GM06990 (cell line): ENCODE measurements around the gene MGAT5B.

Experiments used
- DNase-seq: peaks from one replicate; pipeline ENCODE4 v3.0.0-alpha.2; 2011; ENCODE audit not compliant: insufficient read length; ENCODE audit errors: extremely low read depth
- H3K27me3 ChIP-seq: replicated peaks from 2 replicates; pipeline ENCODE4 v1.6.0; 2011; ENCODE audit warnings: low read length; ENCODE audit not compliant: control insufficient read depth, insufficient read depth
- H3K36me3 ChIP-seq: 2 replicates; pipeline ENCODE4 v1.5.1; 2011; ENCODE audit warnings: low read length; ENCODE audit not compliant: control insufficient read depth, insufficient read depth
- H3K4me3 ChIP-seq: replicated peaks from 2 replicates; pipeline ENCODE4 v1.5.1; 2011; ENCODE audit warnings: low read depth, mild to moderate bottlenecking, control low read depth, low read length
- TF ChIP-seq, protein P1 (sequence below): IDR thresholded peaks from 2 replicates; pipeline ENCODE4 v1.5.1; 2011; ENCODE audit warnings: low read length, control low read depth, mild to moderate bottlenecking, inconsistent platforms; ENCODE audit not compliant: insufficient read depth, poor library complexity, severe bottlenecking

Gene MGAT5B

DNA sequence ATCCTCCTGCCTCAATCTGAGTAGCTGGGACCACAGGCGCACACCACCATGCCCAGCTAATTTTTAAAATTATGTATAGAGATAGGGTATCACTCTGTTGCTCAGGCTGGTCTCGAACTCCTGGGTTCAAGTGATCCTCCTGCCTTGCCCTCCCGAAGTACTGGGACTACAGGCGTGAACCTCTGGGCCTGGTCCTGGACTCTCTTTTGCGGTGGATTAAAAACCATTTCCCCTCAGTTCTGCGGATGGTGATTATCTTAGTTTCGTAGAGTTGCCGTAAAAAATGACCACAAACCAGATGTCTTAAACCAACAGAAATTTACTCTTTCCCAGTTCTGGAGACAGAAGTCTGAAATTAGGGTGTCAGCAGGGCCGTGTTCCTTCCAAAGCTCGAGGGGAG is 28.8 kb downstream of the MGAT5B start:
- TF ChIP-seq, protein P1, sequence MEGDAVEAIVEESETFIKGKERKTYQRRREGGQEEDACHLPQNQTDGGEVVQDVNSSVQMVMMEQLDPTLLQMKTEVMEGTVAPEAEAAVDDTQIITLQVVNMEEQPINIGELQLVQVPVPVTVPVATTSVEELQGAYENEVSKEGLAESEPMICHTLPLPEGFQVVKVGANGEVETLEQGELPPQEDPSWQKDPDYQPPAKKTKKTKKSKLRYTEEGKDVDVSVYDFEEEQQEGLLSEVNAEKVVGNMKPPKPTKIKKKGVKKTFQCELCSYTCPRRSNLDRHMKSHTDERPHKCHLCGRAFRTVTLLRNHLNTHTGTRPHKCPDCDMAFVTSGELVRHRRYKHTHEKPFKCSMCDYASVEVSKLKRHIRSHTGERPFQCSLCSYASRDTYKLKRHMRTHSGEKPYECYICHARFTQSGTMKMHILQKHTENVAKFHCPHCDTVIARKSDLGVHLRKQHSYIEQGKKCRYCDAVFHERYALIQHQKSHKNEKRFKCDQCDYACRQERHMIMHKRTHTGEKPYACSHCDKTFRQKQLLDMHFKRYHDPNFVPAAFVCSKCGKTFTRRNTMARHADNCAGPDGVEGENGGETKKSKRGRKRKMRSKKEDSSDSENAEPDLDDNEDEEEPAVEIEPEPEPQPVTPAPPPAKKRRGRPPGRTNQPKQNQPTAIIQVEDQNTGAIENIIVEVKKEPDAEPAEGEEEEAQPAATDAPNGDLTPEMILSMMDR = no peak
- H3K4me3 ChIP-seq = no peak overlapping the region
- no peaks in the 10 kb centered on the region; the same call in 1 of the 2 replicates for H3K27me3 ChIP-seq
- no peaks in the 10 kb centered on the region for H3K36me3 ChIP-seq
- DNase-seq = no peak

- Histone ChIP-seq H3K4me3 (no peak overlapping the region), H3K27me3 (no peaks in the 10 kb centered on the region; the same call in 1 of the 2 replicates), H3K36me3 (no peaks in the 10 kb centered on the region)
- no peak for DNase-seq
- TF ChIP-seq, protein P1 = no peak
Observed at GRCh38 chr17:76899414-76899813, 31.2 kb downstream of the MGAT5B start.

- TF ChIP-seq, protein P1 = no peak
- no peak for DNase-seq
- H3K36me3 ChIP-seq = no peaks in the 10 kb centered on the region
- no peak overlapping the region for H3K4me3 ChIP-seq
- H3K27me3 ChIP-seq = no peaks in the 10 kb centered on the region; the same call in 1 of the 2 replicates
Observed at GRCh38 chr17:76900723-76901122, 32.5 kb downstream of the MGAT5B start.

GRCh38 chr17:76901542-76902197 is 33.5 kb downstream of the MGAT5B start:
- Histone ChIP-seq H3K36me3 (no peaks in the 10 kb centered on the region), H3K4me3 (no peak overlapping the region), H3K27me3 (no peaks in the 10 kb centered on the region; the same call in 1 of the 2 replicates)
- TF ChIP-seq, protein P1 = no peak
- no peak for DNase-seq

GRCh38 chr17:76902476-76902875 is 34.3 kb downstream of the MGAT5B start:
- Histone ChIP-seq H3K27me3 (no peaks in the 10 kb centered on the region; the same call in 1 of the 2 replicates), H3K36me3 (no peaks in the 10 kb centered on the region), H3K4me3 (no peak overlapping the region)
- no peak for DNase-seq
- TF ChIP-seq, protein P1 = no peak
